ENCODE results near the gene FAM193B. TPM values are rescaled to one million over a fixed set of nuclear protein-coding genes. Genes with fewer than 3 reads are reported as not detected.
A peak's percentile ranks its signal among the peaks of the same experiment; 100 is the strongest.
"Not testable (repeated sequence)": the region's sequence is repeated elsewhere in the genome, so short reads cannot be mapped to it uniquely, and the experiment has no call there.

Gene FAM193B
- total RNA-seq, 1 experiment from 2014 or later: 45.3 TPM

DNA sequence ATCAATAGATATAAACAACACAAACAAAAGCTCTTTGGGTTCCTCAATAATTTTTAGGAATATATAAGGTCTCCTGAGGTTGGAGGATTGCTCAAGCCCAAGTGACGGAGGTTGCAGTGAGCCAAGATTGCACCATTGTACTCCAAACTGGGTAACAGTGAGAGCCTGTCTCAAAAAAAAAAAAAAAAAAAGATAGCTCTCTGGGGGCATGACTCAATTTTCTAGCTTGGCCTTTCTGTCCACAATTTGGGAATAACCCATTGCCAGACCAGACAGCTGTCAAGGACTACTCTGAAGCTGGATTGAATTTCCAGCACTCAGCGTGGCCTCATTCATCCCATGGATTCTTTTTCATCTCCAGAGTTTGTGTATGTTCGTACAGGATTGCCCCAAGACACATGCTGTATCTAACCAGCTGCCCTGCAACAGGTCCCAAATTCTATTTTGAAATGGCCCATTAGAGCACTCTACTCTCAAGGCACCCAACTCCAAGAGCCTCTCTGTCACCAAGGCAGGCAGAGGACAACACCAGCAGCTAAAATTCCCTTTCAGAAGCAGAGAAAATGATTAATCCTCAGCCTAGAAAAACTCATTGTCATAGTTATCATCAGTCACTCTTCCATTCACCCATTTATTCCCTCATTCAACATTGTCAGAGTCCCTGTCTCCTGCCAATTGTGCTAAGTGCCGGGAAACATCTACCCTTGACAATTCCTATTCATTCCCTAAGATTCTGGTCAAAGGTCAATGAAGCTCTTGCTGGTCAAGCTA is 8.7 kb downstream of the FAM193B start:
- no peak for DNase-seq (ENCODE audit: low spot score)
- in situ Hi-C loops (cut with HindIII; ENCODE audit: low sequenced_read_pairs): no loop called here

GRCh38 chr5:177542816-177543465 is 11.4 kb downstream of the FAM193B start:
- in situ Hi-C loops (cut with HindIII; ENCODE audit: low sequenced_read_pairs): no loop called here
- peak; percentile 69 for DNase-seq (ENCODE audit: low spot score)

GRCh38 chr5:177540438-177540837 is 13.9 kb downstream of the FAM193B start:
- in situ Hi-C loops (cut with HindIII; ENCODE audit: low sequenced_read_pairs): no loop called here
- DNase-seq (ENCODE audit: low spot score): no peak

GRCh38 chr5:177539411-177539810 is 15.0 kb downstream of the FAM193B start:
- in situ Hi-C loops (cut with HindIII; ENCODE audit: low sequenced_read_pairs): no loop called here

GRCh38 chr5:177538876-177539275 is 15.5 kb downstream of the FAM193B start:
- in situ Hi-C loops (cut with HindIII; ENCODE audit: low sequenced_read_pairs): no loop called here
- no peak for DNase-seq (ENCODE audit: low spot score)

More at GRCh38 chr5:177539411-177539810, 15.0 kb downstream of the FAM193B start:
- DNase-seq (ENCODE audit: low spot score): no peak

DNA sequence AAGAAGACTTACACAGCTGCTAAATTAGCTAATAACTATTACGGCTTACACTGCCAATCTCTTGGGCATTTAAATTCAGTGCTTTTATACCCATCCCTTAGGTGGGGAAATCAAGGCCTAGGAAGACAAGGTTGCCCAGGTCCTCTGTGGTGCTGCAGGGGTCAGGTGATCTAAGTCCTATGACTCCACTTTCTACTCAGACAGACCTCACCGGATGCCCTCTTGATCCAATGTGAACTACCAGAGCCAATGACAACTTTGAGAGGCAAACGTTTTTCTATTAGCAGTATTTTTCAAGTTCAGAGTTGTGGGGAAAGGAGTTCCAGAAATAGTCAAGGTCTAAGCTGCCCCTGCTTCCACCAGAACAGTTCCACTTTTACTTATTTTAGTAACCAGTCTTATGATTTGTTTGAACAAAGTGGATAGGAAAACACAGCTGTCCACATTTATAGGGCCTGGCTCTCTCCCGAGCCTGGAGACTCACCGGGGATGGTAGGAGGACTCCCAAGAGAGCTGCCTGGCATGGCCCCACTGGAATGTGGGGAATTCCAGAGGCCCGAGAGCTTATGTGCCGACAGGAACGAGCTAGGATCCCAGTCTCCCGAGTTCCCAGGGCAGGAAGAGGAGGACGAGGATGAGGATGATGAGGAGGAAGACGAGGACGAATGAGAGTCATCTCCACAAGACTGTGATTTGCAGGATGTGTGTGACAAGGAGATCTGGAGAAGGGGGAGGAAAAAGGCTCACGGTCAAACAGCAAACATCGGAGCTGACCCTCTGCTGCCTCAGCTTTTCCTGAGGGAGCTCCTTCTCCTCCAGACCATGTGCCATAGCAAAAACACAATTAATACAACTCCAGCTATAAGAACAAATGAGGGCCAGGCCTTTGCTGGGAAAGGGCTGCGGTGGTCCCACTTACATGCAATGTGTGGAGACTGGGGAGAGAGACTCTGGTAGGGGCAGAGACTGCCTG is 16.7 kb downstream of the FAM193B start:
- in situ Hi-C loops (cut with HindIII; ENCODE audit: low sequenced_read_pairs): no loop called here
- DNase-seq (ENCODE audit: low spot score): no peak

GRCh38 chr5:177536386-177536785 is 18.0 kb downstream of the FAM193B start:
- in situ Hi-C loops (cut with HindIII; ENCODE audit: low sequenced_read_pairs): no loop called here
- no peak for DNase-seq (ENCODE audit: low spot score)

DNA sequence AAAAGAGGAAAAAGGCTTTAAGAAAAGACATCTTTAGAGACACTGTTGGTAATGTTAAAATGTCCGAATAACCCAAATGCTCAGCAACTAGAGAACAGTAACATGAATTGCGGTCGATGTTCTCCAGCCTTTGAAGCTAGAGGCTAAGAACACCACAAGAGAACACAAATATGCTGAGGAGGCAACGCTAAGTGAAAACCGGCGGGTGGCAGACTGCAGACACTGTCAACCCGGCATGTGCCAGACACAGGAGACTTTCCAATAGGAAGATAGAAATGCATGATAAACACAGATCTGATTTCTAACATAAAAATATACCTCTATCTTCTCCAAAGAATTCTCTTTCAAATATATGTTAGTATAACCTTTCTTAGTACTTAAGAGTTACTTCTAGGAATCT is 19.2 kb downstream of the FAM193B start:
- in situ Hi-C loops (cut with HindIII; ENCODE audit: low sequenced_read_pairs): no loop called here

GRCh38 chr5:177534433-177534832 is 19.9 kb downstream of the FAM193B start:
- DNase-seq (ENCODE audit: low spot score); in situ Hi-C loops (cut with HindIII; ENCODE audit: low sequenced_read_pairs): not testable (repeated sequence)

More for the DNA sequence above, 19.2 kb downstream of the FAM193B start:
- DNase-seq (ENCODE audit: low spot score): no peak

GRCh38 chr5:177531209-177531940 is 23.0 kb downstream of the FAM193B start:
- in situ Hi-C loops (cut with HindIII; ENCODE audit: low sequenced_read_pairs): no loop called here

DNA sequence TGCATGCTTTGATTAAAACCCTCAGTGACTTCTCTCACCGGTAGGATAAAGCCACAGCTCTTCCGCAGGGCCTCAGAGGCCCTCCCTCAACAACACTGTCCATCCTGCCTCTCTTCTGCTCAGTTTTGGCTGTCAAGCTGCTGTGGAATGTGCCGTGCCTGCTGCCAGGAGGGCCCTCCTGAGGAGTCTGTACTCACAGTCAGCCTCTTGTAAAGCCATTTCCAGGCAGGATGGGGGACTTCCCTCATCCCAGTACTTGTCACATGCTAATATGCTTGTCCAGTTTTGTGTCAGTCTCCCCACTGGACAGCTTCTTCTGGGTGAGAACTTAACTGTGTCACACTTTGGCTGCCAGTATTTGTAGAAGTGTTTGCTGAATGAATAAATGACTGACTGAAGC is 23.7 kb downstream of the FAM193B start:
- DNase-seq (ENCODE audit: low spot score): no peak
- in situ Hi-C loops (cut with HindIII; ENCODE audit: low sequenced_read_pairs): no loop called here

More at GRCh38 chr5:177531209-177531940, 23.0 kb downstream of the FAM193B start:
- no peak for DNase-seq (ENCODE audit: low spot score)

GRCh38 chr5:177529247-177530203 is 24.8 kb downstream of the FAM193B start:
- in situ Hi-C loops (cut with HindIII; ENCODE audit: low sequenced_read_pairs): no loop called here
- no peak for DNase-seq (ENCODE audit: low spot score)

DNA sequence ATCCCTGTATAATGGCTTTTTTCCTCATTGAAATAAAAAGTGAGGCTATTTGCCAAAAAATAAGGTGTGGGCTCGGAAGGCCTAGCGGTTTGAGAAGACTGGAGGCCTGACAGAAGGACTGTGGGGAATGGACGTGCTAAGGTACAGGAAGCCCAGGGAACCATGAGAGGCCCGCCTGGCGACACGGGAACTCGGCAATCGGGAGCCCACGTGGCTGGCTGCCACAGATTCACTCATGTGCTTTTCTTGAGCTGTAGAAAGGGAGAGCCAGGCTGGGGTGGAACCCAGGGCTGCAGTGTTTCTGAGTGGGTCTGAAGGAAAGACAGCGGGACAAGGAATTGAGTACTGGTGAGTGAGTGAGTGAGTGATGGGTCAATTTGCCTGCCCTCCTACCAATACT is 25.7 kb downstream of the FAM193B start:
- in situ Hi-C loops (cut with HindIII; ENCODE audit: low sequenced_read_pairs): no loop called here
- no peak for DNase-seq (ENCODE audit: low spot score)

DNA sequence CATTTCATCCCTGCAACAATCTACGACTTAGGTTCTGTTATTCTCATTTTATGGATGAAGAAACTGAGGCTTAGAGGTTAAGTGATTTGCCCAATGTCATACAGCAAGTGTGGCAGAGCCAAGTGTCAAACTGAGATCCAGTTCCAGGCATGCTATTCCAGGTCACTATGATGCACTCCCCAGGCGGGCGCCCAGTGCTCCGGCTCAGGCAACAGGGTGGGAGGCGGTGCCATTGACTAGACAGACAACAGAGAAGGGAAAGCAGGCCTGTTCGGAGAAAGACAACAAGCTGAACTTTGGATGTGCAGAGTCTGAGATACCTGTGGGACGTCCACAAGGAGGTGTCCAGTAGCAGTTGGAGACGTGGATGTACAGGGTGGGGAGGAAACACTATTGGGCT is 26.8 kb downstream of the FAM193B start:
- in situ Hi-C loops (cut with HindIII; ENCODE audit: low sequenced_read_pairs): no loop called here
- no peak for DNase-seq (ENCODE audit: low spot score)

DNA sequence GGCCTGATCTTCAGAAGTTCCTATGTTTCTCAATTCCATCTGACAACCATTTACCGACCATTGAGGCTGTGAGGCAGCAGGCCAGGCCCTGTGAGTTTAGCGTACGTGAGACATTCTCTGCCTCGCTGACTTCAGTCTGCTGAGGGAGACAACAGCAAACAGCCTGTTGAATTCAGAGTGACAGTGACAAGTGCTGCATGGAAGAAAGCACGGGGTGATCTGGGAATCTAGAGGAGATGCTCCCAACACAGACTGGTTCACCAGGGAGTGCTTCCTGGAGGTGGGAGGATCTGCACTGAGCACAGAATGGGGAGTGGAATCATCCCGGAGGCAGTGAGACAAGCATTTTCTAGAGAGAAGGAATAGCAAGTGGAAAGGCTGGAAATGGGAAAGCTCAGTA is 27.6 kb downstream of the FAM193B start:
- in situ Hi-C loops (cut with HindIII; ENCODE audit: low sequenced_read_pairs): no loop called here
- DNase-seq (ENCODE audit: low spot score): no peak

DNA sequence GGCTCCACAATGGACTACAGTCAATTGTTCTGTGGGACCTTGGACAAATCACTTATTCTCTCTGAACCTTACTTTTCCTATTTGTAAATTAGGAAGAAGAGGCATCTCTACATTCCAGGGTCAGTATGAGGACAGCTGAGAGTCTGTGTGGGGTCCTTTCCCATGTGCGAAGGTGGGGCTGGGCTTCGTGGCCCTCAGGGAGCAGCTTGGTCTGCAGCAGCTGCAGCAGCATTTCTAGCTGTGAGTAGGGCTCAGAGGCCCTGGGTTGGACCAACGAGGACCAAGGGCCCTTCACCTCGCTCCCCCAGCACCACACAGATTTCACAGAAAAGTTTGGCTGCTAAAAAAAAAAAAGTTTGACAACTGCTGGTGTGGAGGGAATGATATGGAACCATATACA is 28.2 kb downstream of the FAM193B start:
- no peak for DNase-seq (ENCODE audit: low spot score)
- in situ Hi-C loops (cut with HindIII; ENCODE audit: low sequenced_read_pairs): no loop called here

DNA sequence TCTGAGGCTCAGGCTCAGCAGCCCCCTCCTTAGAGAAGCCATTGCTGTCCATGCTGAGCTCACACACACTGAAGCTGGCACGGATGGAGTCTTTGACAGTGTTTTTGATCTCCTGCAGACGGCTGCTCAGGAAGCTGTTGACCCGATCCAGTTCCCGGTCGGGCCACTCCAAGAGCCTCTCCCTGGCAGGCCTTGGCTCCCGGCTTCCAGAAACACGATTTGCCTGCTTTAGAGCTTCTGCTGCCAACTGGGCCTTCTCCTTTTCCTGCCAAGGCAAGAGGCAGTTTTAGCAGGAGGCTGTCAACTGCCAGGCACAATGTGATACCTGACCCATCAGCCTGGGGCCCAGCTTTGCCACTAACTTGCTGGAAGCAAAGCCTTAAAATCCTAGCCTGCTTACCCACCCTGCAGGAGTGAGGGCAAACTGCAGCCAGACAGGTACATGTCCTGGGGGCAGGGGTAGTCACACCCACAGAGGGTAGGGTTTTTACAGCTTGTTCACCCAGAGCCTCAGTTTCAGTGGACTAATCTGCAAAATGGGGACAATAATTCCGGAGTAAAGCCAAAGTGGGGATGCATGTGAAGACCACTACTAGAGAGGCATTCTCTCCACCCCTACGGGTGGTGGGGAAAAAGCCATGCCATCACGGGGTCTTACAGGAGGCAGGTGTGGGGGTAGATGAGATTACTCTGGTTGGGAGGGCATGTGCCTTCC is 29.3 kb downstream of the FAM193B start:
- in situ Hi-C loops (cut with HindIII; ENCODE audit: low sequenced_read_pairs): no loop called here
- DNase-seq (ENCODE audit: low spot score): no peak

All from G401 (cell line).